GM12878 (cell line): ENCODE measurements around the gene P3R3URF. TPM values are rescaled to one million over a fixed set of nuclear protein-coding genes. Genes with fewer than 3 reads are reported as not detected.

ENCODE experiments used
- ATAC-seq: fragments of 200-7000 bp; cut with Tn5 transposase; 3 replicates; pipeline ENCODE4 v1.9.1; 2020; ENCODE audit warnings: mild to moderate bottlenecking, moderate library complexity
- BruUV-seq: library from RNA; stranded (reverse); fragments of 400-500 nt; replicated peaks from 2 replicates; lab custom pipeline; 2021; lab: Mats Ljungman, UMichigan
- CTCF ChIA-PET: fragments of 300-600 bp; sonication (Branson Sonifier 250); formaldehyde crosslinking; extraction: SDS; loops from one replicate; lab custom pipeline; 2021; ENCODE audit warnings: inconsistent platforms; lab: Yijun Ruan, JAX
- POLR2A ChIA-PET: fragments of 350-600 bp; formaldehyde crosslinking; extraction: SDS; loops from one replicate; lab custom pipeline; 2021; ENCODE audit warnings: inconsistent platforms; lab: Charles Lee
- RAD21 ChIA-PET: fragments of 300-600 bp; sonication (Branson Sonifier 250); formaldehyde crosslinking; loops from one replicate; lab custom pipeline; 2023; ENCODE audit warnings: antibody characterized with exemption; ENCODE audit not compliant: unreplicated experiment; lab: Charles Lee
- SMC1A ChIA-PET: fragments of 300-600 bp; sonication (Branson Sonifier 250); formaldehyde crosslinking; loops from one replicate; lab custom pipeline; 2023; ENCODE audit not compliant: unreplicated experiment, uncharacterized antibody; lab: Charles Lee
- DNase-seq: peaks from one replicate; pipeline ENCODE4 v3.0.0-alpha.2; 2011; ENCODE audit warnings: low read depth, low spot score
- FAIRE-seq: peaks from 3 replicates; lab custom pipeline; 2011; peaks lifted over from hg19 to GRCh38; lab: Jason Lieb, UNC
- H2AFZ ChIP-seq: 2 replicates; pipeline ENCODE4 v1.6.0; 2011; ENCODE audit warnings: low read depth, low read length, control low read depth; ENCODE audit not compliant: control insufficient read depth
- H3K27ac ChIP-seq: 2 replicates; pipeline ENCODE4 v1.5.1; 2011; ENCODE audit warnings: control low read depth; ENCODE audit not compliant: control insufficient read depth, insufficient read depth
- H3K27me3 ChIP-seq, 2 experiments: replicated peaks in 1 of 2; 2 replicates each; pipeline versions ENCODE4 v1.6.0 to v1.6.1; 2011; ENCODE audit warnings: low read length in 1 of 2; ENCODE audit not compliant: control insufficient read depth in 2 of 2, insufficient read depth in 2 of 2
- H3K36me3 ChIP-seq, 2 experiments: 2 replicates each; pipeline ENCODE4 v1.5.1; 2011; ENCODE audit warnings: low read length in 1 of 2; ENCODE audit not compliant: control insufficient read depth in 2 of 2, insufficient read depth in 2 of 2
- H3K4me1 ChIP-seq: 2 replicates; pipeline ENCODE4 v1.6.1; 2011; ENCODE audit warnings: mild to moderate bottlenecking, low read length, moderate library complexity, mixed read lengths; ENCODE audit not compliant: control insufficient read depth, insufficient read depth
- H3K4me2 ChIP-seq: 2 replicates; pipeline ENCODE4 v1.6.0; 2011; ENCODE audit warnings: control low read depth; ENCODE audit not compliant: control insufficient read depth, insufficient read depth
- H3K4me3 ChIP-seq: fragments of 200-600 bp; sonication (generic); 2 replicates; pipeline ENCODE4 v1.5.1; 2016
- H3K79me2 ChIP-seq: 2 replicates; pipeline ENCODE4 v1.6.0; 2011; ENCODE audit warnings: low read length; ENCODE audit not compliant: control insufficient read depth, insufficient read depth
- H3K9ac ChIP-seq: 2 replicates; pipeline ENCODE4 v1.8.0; 2011; ENCODE audit warnings: low read length, control low read depth, mixed read lengths; ENCODE audit not compliant: control insufficient read depth, insufficient read depth
- H3K9me3 ChIP-seq: replicated peaks from 3 replicates; pipeline ENCODE4 v1.5.1; 2011; ENCODE audit warnings: mild to moderate bottlenecking, low read length; ENCODE audit not compliant: control insufficient read depth, insufficient read depth
- H4K20me1 ChIP-seq: 2 replicates; pipeline ENCODE4 v1.6.0; 2011; ENCODE audit not compliant: control insufficient read depth, insufficient read depth
- ATF7 ChIP-seq: fragments of 450-650 bp; IDR thresholded peaks from 2 replicates; pipeline ENCODE4 v1.6.1; 2016; ENCODE audit warnings: low read depth, mild to moderate bottlenecking
- EED ChIP-seq: sonication (generic); IDR thresholded peaks from 2 replicates; pipeline ENCODE4 v1.6.1; 2016; ENCODE audit warnings: antibody characterized with exemption, low read depth
- IKZF1 ChIP-seq: fragments of 450-650 bp; conservative IDR thresholded peaks from 2 replicates; pipeline ENCODE4 v1.6.1; 2017; ENCODE audit warnings: antibody characterized with exemption, mild to moderate bottlenecking
- IKZF2 ChIP-seq, 2 experiments: fragments of 450-650 bp; IDR thresholded peaks; 2 replicates each; pipeline ENCODE4 v1.6.1; 2017; ENCODE audit warnings: mild to moderate bottlenecking in 2 of 2, moderate library complexity in 2 of 2
- MYC ChIP-seq: IDR thresholded peaks from 2 replicates; pipeline ENCODE4 v1.6.1; 2011; ENCODE audit warnings: mild to moderate bottlenecking, low read length, moderate library complexity, inconsistent platforms; ENCODE audit not compliant: insufficient read depth, insufficient replicate concordance, insufficient read length, severe bottlenecking
- NBN ChIP-seq: fragments of 450-650 bp; IDR thresholded peaks from 2 replicates; pipeline ENCODE4 v1.6.1; 2016
- RELB ChIP-seq: fragments of 450-650 bp; IDR thresholded peaks from 2 replicates; pipeline ENCODE4 v1.6.1; 2017; ENCODE audit warnings: low read depth, mild to moderate bottlenecking, moderate library complexity
- TCF12 ChIP-seq: IDR thresholded peaks from 2 replicates; pipeline ENCODE4 v1.6.1; 2011; ENCODE audit warnings: low read depth, mild to moderate bottlenecking, low read length
- WGBS: methylation state at CpG from one replicate; pipeline ENCODE4 v1.1.6; 2016; ENCODE audit warnings: low lambda C conversion rate; ENCODE audit not compliant: insufficient replicate concordance, insufficient coverage; ENCODE audit errors: missing lambda C conversion rate; 5-methylcytosine and 5-hydroxymethylcytosine counted together
- in situ Hi-C: fragments of 300-500 bp; cut with MboI; formaldehyde crosslinking; loops from 9 replicates; pipeline ENCODE4 v1.14.3; 2018; ENCODE audit warnings: mixed read lengths
- intact Hi-C: fragments of 100-400 bp; cut with micrococcal nuclease; formaldehyde crosslinking; loops from one replicate; pipeline ENCODE4 v1.14.2; 2022; ENCODE audit not compliant: unreplicated experiment
- polyA plus RNA-seq, 11 experiments: library from polyadenylated mRNA; depleted of rRNA in 4 of 11; unstranded in 6 of 11; stranded (reverse) in 5 of 11; fragments of >200 nt; fragmentation: Nextera tagmentation in 4 of 11; fragmentation: Illumina TruSeq in 1 of 11; extraction: Ambion mirVana in 4 of 11; extraction: Trizol in 1 of 11; gene quantifications; 1 replicate in 1 of 11; 2 replicates in 10 of 11; pipeline versions ENCODE4 v1.2.1 to v1.2.3, GENCODE V29; 2011 to 2016; ENCODE audit warnings: inconsistent platforms in 2 of 11, missing spikeins in 2 of 11, low read depth in 1 of 11
- total RNA-seq, 4 experiments: library from RNA; depleted of rRNA in 3 of 4; stranded (reverse); fragments of >200 nt in 3 of 4; fragmentation: Illumina TruSeq in 1 of 4; extraction: Trizol in 1 of 4; gene quantifications; 2 replicates each; pipeline versions ENCODE4 v1.2.1 to v1.2.3, GENCODE V29; 2013 to 2021
- TF ChIP-seq, protein P1 (sequence below): IDR thresholded peaks from 2 replicates; pipeline ENCODE4 v1.6.1; 2012; ENCODE audit warnings: low read depth, low read length, improper control_type of control experiment

P3R3URF gene
- total and polyA plus RNA-seq, 10 of the 15 experiments (the other 5 are each of a cell fraction or from before 2014, with no cell fraction given) = not detected

DNA sequence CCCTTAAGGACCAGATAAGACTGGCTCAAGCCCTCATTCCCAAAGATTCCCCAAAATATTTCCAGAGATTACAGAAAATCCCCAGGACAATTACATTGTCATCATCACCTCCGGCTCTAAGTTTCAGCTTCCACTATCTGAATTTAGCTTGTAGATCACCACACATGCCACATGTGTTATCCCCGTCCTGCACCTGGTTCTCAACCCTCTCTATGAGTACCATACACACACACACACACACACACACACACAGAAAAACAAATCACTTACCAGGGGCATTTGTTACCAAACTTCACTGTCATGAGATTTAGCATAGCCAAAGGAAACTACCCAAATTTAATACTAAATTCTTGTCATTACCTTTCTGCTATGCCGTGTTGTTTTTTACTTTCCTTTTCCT is 16.8 kb downstream of the P3R3URF start:
- ChIA-PET POLR2A (interaction anchor here (1.0 to 1.5 kb wide), 2 partner anchors 17 to 22 kb away, joined by 3 read pairs; no protein-coding TSS in a partner anchor), RAD21 (interaction anchor here (1.4 to 2.5 kb wide), 4 partner anchors 24 to 96 kb away, joined by 4 to 13 read pairs (median 5); no protein-coding TSS in a partner anchor), CTCF (interaction anchor here (1.0 to 1.9 kb wide), 7 partner anchors 12 to 120 kb away, joined by 3 to 7 read pairs (median 4); partner anchors contain the start of gene P3R3URF), SMC1A (interaction anchor here (0.8 to 4.2 kb wide), 13 partner anchors 10 to 335 kb away, joined by 3 to 20 read pairs (median 5); partner anchors contain the start of genes PIK3R3 and TSPAN1)
- Histone ChIP-seq H3K4me2 (peak overlapping the region; percentile 34; the same call in 1 of the 2 replicates), H3K4me3 (peak overlapping the region; percentile 3; the same call in 1 of the 2 replicates), H4K20me1 (no peaks in the 10 kb centered on the region), H3K9me3 (no peaks in the 10 kb centered on the region; the same call in 2 of the 3 replicates), H3K9ac (no peak overlapping the region), H3K4me1 (peaks cover 10% of the 10 kb centered on the region), H3K27ac (no peak overlapping the region), H3K79me2 (no peaks in the 10 kb centered on the region), H3K36me3 (no peaks in the 10 kb centered on the region), H3K27me3 (no peaks in the 10 kb centered on the region), H2AFZ (peak overlapping the region; percentile 52; the same call in 1 of the 2 replicates)
- in situ Hi-C loops = no loop called here
- FAIRE-seq (peak; percentile 18), ATAC-seq (peak; percentile 79), DNase-seq (no peak)
- intact Hi-C loops = no loop called here
- TF ChIP-seq ATF7 = 0 out of 2 replicates have a peak, but pooled peaks have one; percentile 14
- TF ChIP-seq RELB = peak; percentile 71
- TF ChIP-seq IKZF2 (IDR thresholded peaks at IDR 0.05) = peak; percentile 66 to 78
- 0 out of 2 replicates have a peak, but pooled peaks have one; percentile 36 for TF ChIP-seq TCF12
- TF ChIP-seq MYC = no peak
- TF ChIP-seq, protein P1, sequence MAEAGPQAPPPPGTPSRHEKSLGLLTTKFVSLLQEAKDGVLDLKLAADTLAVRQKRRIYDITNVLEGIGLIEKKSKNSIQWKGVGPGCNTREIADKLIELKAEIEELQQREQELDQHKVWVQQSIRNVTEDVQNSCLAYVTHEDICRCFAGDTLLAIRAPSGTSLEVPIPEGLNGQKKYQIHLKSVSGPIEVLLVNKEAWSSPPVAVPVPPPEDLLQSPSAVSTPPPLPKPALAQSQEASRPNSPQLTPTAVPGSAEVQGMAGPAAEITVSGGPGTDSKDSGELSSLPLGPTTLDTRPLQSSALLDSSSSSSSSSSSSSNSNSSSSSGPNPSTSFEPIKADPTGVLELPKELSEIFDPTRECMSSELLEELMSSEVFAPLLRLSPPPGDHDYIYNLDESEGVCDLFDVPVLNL = no peak
- TF ChIP-seq IKZF1 = peak; percentile 67
- TF ChIP-seq NBN = 0 out of 2 replicates have a peak, but pooled peaks have one; percentile 52
- TF ChIP-seq EED = 0 out of 2 replicates have a peak, but pooled peaks have one; percentile 16
- BruUV-seq = no TSS peak
- 19% methylated on average over 3 of the region's 3 CpGs for WGBS
